ENCODE data around the gene INPP5D. TPM values are rescaled to one million over a fixed set of nuclear protein-coding genes. Genes with fewer than 3 reads are reported as not detected.

The INPP5D gene
- total RNA-seq, 1 experiment from 2014 or later, result 12.7 TPM

DNA sequence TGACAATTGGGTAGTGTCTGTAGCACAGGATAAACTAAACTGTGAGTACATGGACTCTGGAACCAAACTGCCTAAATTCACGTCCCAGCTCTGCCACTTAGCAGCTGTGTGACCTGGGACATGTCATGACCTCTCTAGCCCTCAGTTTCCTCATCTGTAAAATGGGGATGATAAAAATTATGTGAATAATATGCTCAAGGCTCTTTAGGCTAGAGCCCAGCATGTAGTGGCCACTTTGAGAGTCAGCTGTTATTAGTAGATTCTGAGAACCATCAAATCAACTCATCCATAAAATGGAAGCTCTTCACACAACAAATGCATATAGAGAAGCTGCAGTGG is 87.7 kb downstream of the INPP5D start:
- H4K91ac ChIP-seq (ENCODE audit: insufficient read length, low read depth, low read length), result no peak overlapping the region
- H3K23ac ChIP-seq (ENCODE audit: insufficient read length, low read depth, low read length), result no peak overlapping the region

More for the DNA sequence above, 87.7 kb downstream of the INPP5D start:
- Mint-ChIP-seq H3K9me3 (peaks cover 12 to 13% of the 10 kb centered on the region in 2 experiments; a peak in 4 of 5 replicates), H3K4me1 (peaks cover 13 to 18% of the 10 kb centered on the region in 2 experiments), H3K36me3 (ENCODE audit: insufficient read depth in 1 of 3, low read depth in 3 of 3) (peaks cover 10 to 78% (median 28%) of the 10 kb centered on the region in 3 experiments), H3K27ac (peak overlapping the region in 1 of 3 experiments; percentile 87; a peak in 2 of 7 replicates), H3K27me3 (ENCODE audit: low read depth) (no peaks in the 10 kb centered on the region), H3K4me3 (no peak overlapping the region)
- Histone ChIP-seq H2BK20ac (ENCODE audit: low read depth, low read length, poor library complexity, severe bottlenecking) (no peak overlapping the region), H4K8ac (replicated peaks; ENCODE audit: insufficient read length, low read depth, low read length) (no peak overlapping the region), H4K5ac (ENCODE audit: insufficient read length, low read depth, low read length) (no peak overlapping the region), H2BK5ac (ENCODE audit: insufficient read length, low read length) (no peak overlapping the region), H3K9me3 (ENCODE audit: control insufficient read depth, low read depth, low read length) (no peaks in the 10 kb centered on the region), H3K9ac (ENCODE audit: extremely low read depth, insufficient read length, low read length) (no peak overlapping the region), H3T11ph (ENCODE audit: low read length) (no peak overlapping the region), H3K79me1 (ENCODE audit: insufficient read depth, low read depth, low read length, poor library complexity, severe bottlenecking) (no peaks in the 10 kb centered on the region), H2BK12ac (ENCODE audit: insufficient read length, low read depth, low read length) (no peak overlapping the region), H2AK5ac (ENCODE audit: insufficient read length, low read length) (no peak overlapping the region), H3K27ac (ENCODE audit: insufficient read length, low read depth, low read length) (no peak overlapping the region), H3K4ac (ENCODE audit: low read depth, low read length) (no peak overlapping the region), H2BK15ac (ENCODE audit: low read depth, low read length) (no peak overlapping the region), H3K18ac (ENCODE audit: insufficient read length, low read depth, low read length) (no peak overlapping the region), H4K20me1 (ENCODE audit: control insufficient read depth, insufficient read depth, insufficient read length) (no peaks in the 10 kb centered on the region), H3K79me2 (ENCODE audit: insufficient read depth, low read length) (no peaks in the 10 kb centered on the region; the same call in 1 of the 2 replicates), H2BK120ac (ENCODE audit: low read depth, low read length, poor library complexity, severe bottlenecking) (no peak overlapping the region), H3K23me2 (ENCODE audit: insufficient read length, low read depth, low read length, poor library complexity, severe bottlenecking) (no peaks in the 10 kb centered on the region), H2AFZ (ENCODE audit: low read length) (no peak overlapping the region), H3K4me1 (ENCODE audit: insufficient read depth, low read length) (peaks cover under 1% of the 10 kb centered on the region; the same call in 1 of the 2 replicates), H3K14ac (ENCODE audit: insufficient read depth, low read length) (no peak overlapping the region), H3K56ac (ENCODE audit: insufficient read length, low read depth, low read length) (no peak overlapping the region), H3K27me3 (ENCODE audit: insufficient read depth, low read length) (no peaks in the 10 kb centered on the region), H3K4me2 (ENCODE audit: insufficient read depth, insufficient read length, low read length) (no peak overlapping the region)
- no peak for DNase-seq
- TF ChIP-seq, protein P1, sequence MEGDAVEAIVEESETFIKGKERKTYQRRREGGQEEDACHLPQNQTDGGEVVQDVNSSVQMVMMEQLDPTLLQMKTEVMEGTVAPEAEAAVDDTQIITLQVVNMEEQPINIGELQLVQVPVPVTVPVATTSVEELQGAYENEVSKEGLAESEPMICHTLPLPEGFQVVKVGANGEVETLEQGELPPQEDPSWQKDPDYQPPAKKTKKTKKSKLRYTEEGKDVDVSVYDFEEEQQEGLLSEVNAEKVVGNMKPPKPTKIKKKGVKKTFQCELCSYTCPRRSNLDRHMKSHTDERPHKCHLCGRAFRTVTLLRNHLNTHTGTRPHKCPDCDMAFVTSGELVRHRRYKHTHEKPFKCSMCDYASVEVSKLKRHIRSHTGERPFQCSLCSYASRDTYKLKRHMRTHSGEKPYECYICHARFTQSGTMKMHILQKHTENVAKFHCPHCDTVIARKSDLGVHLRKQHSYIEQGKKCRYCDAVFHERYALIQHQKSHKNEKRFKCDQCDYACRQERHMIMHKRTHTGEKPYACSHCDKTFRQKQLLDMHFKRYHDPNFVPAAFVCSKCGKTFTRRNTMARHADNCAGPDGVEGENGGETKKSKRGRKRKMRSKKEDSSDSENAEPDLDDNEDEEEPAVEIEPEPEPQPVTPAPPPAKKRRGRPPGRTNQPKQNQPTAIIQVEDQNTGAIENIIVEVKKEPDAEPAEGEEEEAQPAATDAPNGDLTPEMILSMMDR (conservative IDR thresholded peaks at IDR 0.05), result no peak
- no CpG with 5 or more reads among the region's 1 CpG for WGBS (ENCODE audit: extremely low coverage, insufficient read length, low lambda C conversion rate)
